ENCODE results near the gene TNFRSF21. TPM values are rescaled to one million over a fixed set of nuclear protein-coding genes. Genes with fewer than 3 reads are reported as not detected.

The TNFRSF21 gene
- total RNA-seq, 3 donors from 2014 or later: 10.2 to 21.4 (median 20.9) TPM

- intact Hi-C loops (cut with DNase I; ENCODE audit: low total_unique reads): no loop called here
Observed at GRCh38 chr6:47290124-47290834, 19.4 kb downstream of the TNFRSF21 start.

GRCh38 chr6:47288267-47289090 is 21.2 kb downstream of the TNFRSF21 start:
- no peak overlapping the region for H3K4me3 ChIP-seq
- no peak for TF ChIP-seq POLR2AphosphoS5 (IDR thresholded peaks at IDR 0.05)
- no peak for TF ChIP-seq CTCF (IDR thresholded peaks at IDR 0.05)
- TF ChIP-seq POLR2A (IDR thresholded peaks at IDR 0.05): no peak

More at GRCh38 chr6:47290124-47290834, 19.4 kb downstream of the TNFRSF21 start:
- no peaks in the 10 kb centered on the region for H3K27me3 ChIP-seq
- no peaks in the 10 kb centered on the region for H3K9me3 ChIP-seq
- no peaks in the 10 kb centered on the region for H3K36me3 ChIP-seq
- H3K4me1 ChIP-seq: no peaks in the 10 kb centered on the region
- H3K4me3 ChIP-seq: no peak overlapping the region
- no peak overlapping the region for H3K27ac ChIP-seq
- no peak for DNase-seq (ENCODE audit: low spot score in 2 of 2)
- TF ChIP-seq POLR2A (IDR thresholded peaks at IDR 0.05) (no peak), POLR2AphosphoS5 (IDR thresholded peaks at IDR 0.05) (no peak), CTCF (IDR thresholded peaks at IDR 0.05) (no peak)

GRCh38 chr6:47286301-47286700 is 23.4 kb downstream of the TNFRSF21 start:
- no peaks in the 10 kb centered on the region for H3K36me3 ChIP-seq
- H3K4me3 ChIP-seq: no peak overlapping the region
- no peak overlapping the region for H3K27ac ChIP-seq
- no peaks in the 10 kb centered on the region for H3K9me3 ChIP-seq
- no peaks in the 10 kb centered on the region for H3K27me3 ChIP-seq
- intact Hi-C loops (cut with DNase I; ENCODE audit: low total_unique reads): no loop called here
- no peak for DNase-seq (ENCODE audit: low spot score in 2 of 2)
- TF ChIP-seq CTCF (IDR thresholded peaks at IDR 0.05): no peak
- no peak for TF ChIP-seq POLR2A (IDR thresholded peaks at IDR 0.05)
- no peak for TF ChIP-seq POLR2AphosphoS5 (IDR thresholded peaks at IDR 0.05)
- H3K4me1 ChIP-seq: no peaks in the 10 kb centered on the region

More at GRCh38 chr6:47288267-47289090, 21.2 kb downstream of the TNFRSF21 start:
- Histone ChIP-seq H3K9me3 (no peaks in the 10 kb centered on the region), H3K36me3 (no peaks in the 10 kb centered on the region), H3K4me1 (no peaks in the 10 kb centered on the region), H3K27ac (no peak overlapping the region), H3K27me3 (no peaks in the 10 kb centered on the region)
- intact Hi-C loops (cut with DNase I; ENCODE audit: low total_unique reads): no loop called here
- no peak for DNase-seq (ENCODE audit: low spot score in 2 of 2)

- intact Hi-C loops (cut with DNase I; ENCODE audit: low total_unique reads): no loop called here
Observed at GRCh38 chr6:47283993-47284392, 25.7 kb downstream of the TNFRSF21 start.

GRCh38 chr6:47278545-47278944 is 31.2 kb downstream of the TNFRSF21 start:
- no peaks in the 10 kb centered on the region for H3K27me3 ChIP-seq
- H3K4me3 ChIP-seq: no peak overlapping the region
- H3K9me3 ChIP-seq: no peaks in the 10 kb centered on the region
- no peak for TF ChIP-seq CTCF (IDR thresholded peaks at IDR 0.05)
- TF ChIP-seq POLR2AphosphoS5 (IDR thresholded peaks at IDR 0.05): no peak
- no peak for TF ChIP-seq POLR2A (IDR thresholded peaks at IDR 0.05)
- DNase-seq (ENCODE audit: low spot score in 2 of 2): no peak
- intact Hi-C loops (cut with DNase I; ENCODE audit: low total_unique reads): no loop called here
- no peak overlapping the region for H3K27ac ChIP-seq
- H3K4me1 ChIP-seq: no peaks in the 10 kb centered on the region
- no peaks in the 10 kb centered on the region for H3K36me3 ChIP-seq

More at GRCh38 chr6:47283993-47284392, 25.7 kb downstream of the TNFRSF21 start:
- no peak overlapping the region for H3K27ac ChIP-seq
- no peaks in the 10 kb centered on the region for H3K27me3 ChIP-seq
- H3K36me3 ChIP-seq: no peaks in the 10 kb centered on the region
- H3K9me3 ChIP-seq: no peaks in the 10 kb centered on the region
- no peaks in the 10 kb centered on the region for H3K4me1 ChIP-seq
- no peak for TF ChIP-seq POLR2A (IDR thresholded peaks at IDR 0.05)
- H3K4me3 ChIP-seq: no peak overlapping the region
- DNase-seq (ENCODE audit: low spot score in 2 of 2): no peak
